Neural crest cell (in vitro differentiated cells): Measurements from ENCODE around the gene KIF4A. TPM values are rescaled to one million over a fixed set of nuclear protein-coding genes. Genes with fewer than 3 reads are reported as not detected.
A peak's percentile ranks its signal among the peaks of the same experiment; 100 is the strongest.
"Not testable (repeated sequence)": the region's sequence is repeated elsewhere in the genome, so short reads cannot be mapped to it uniquely, and the experiment has no call there.

Experiments
- DNase-seq: peaks from one replicate; pipeline ENCODE4 v3.0.0; 2021; ENCODE audit warnings: low read depth, mixed read lengths, low spot score
- H3K27ac Mint-ChIP-seq: one replicate; pipeline ENCODE4 v1.8.0; 2021; ENCODE audit warnings: mild to moderate bottlenecking, mixed read lengths; ENCODE audit not compliant: unreplicated experiment
- H3K27me3 Mint-ChIP-seq: 2 replicates; pipeline ENCODE4 v1.8.0; 2021; ENCODE audit warnings: low read depth, mild to moderate bottlenecking, mixed read lengths
- H3K36me3 Mint-ChIP-seq: 2 replicates; pipeline ENCODE4 v1.8.0; 2021; ENCODE audit warnings: low read depth, mild to moderate bottlenecking, mixed read lengths
- H3K4me1 Mint-ChIP-seq: 2 replicates; pipeline ENCODE4 v1.8.0; 2021; ENCODE audit warnings: mixed read lengths
- H3K4me3 Mint-ChIP-seq: one replicate; pipeline ENCODE4 v1.8.0; 2021; ENCODE audit warnings: mild to moderate bottlenecking, mixed read lengths
- H3K9me3 Mint-ChIP-seq: 2 replicates; pipeline ENCODE4 v1.8.0; 2021; ENCODE audit warnings: mixed read lengths
- total RNA-seq: library from RNA; stranded (reverse); gene quantifications from 2 replicates; pipeline ENCODE4 v1.2.1, GENCODE V29; 2021
- TF ChIP-seq, protein P1 (sequence below): fragments of 200-600 bp; sonication (generic); conservative IDR thresholded peaks from 2 replicates; pipeline ENCODE4 v1.5.0; 2021; ENCODE audit warnings: antibody characterized with exemption, mild to moderate bottlenecking

KIF4A gene
- total RNA-seq, 1 donor from 2014 or later: 58.5 TPM

DNA sequence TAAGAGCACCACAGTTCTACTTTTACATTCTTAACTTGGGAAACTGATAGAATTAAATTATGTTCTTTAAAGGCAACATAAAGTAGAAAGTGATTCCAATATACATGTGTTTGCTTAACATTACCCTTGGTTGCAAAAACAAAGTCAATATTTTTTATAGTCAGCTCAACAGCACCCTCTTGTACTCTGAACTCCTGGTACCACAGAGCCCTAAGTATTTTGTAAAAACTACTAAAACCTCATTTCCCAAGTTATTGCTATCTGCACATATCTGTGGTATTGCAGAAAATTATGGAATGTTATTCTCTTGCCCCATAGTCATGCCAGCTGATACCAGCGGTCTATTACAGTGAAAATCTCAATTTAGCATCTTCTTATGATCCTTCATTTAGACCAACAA lies 2.9 kb downstream of the KIF4A start:
- peaks cover 28% of the 10 kb centered on the region for H3K4me1 Mint-ChIP-seq
- no peaks in the 10 kb centered on the region for H3K9me3 Mint-ChIP-seq
- peak overlapping the region; percentile 85 for H3K4me3 Mint-ChIP-seq
- TF ChIP-seq, protein P1, sequence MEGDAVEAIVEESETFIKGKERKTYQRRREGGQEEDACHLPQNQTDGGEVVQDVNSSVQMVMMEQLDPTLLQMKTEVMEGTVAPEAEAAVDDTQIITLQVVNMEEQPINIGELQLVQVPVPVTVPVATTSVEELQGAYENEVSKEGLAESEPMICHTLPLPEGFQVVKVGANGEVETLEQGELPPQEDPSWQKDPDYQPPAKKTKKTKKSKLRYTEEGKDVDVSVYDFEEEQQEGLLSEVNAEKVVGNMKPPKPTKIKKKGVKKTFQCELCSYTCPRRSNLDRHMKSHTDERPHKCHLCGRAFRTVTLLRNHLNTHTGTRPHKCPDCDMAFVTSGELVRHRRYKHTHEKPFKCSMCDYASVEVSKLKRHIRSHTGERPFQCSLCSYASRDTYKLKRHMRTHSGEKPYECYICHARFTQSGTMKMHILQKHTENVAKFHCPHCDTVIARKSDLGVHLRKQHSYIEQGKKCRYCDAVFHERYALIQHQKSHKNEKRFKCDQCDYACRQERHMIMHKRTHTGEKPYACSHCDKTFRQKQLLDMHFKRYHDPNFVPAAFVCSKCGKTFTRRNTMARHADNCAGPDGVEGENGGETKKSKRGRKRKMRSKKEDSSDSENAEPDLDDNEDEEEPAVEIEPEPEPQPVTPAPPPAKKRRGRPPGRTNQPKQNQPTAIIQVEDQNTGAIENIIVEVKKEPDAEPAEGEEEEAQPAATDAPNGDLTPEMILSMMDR: no peak
- DNase-seq: no peak
- H3K36me3 Mint-ChIP-seq: no peaks in the 10 kb centered on the region
- no peak overlapping the region for H3K27ac Mint-ChIP-seq
- no peaks in the 10 kb centered on the region for H3K27me3 Mint-ChIP-seq

DNA sequence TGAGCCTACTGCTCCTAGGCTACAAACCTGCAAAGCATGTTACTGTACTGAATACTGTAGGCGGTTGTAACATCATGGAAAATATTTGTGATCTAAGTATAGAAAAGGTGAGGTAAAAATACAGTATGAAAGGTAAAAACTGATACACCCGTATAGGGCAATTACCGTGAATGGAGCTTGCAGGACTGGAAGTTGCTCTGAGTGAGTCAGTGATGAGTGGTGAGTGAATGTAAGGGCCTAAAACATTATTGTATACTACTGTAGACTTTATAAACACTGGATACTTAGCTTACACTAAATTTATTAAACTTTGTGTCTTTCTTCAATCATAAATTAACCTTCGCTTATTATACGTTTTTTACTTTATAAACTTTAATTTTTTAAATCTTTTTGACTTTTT lies 3.7 kb downstream of the KIF4A start:
- Mint-ChIP-seq H3K4me1 (peaks cover 28% of the 10 kb centered on the region), H3K36me3 (no peaks in the 10 kb centered on the region), H3K4me3 (no peak overlapping the region), H3K9me3 (no peaks in the 10 kb centered on the region), H3K27ac (no peak overlapping the region), H3K27me3 (no peaks in the 10 kb centered on the region)
- TF ChIP-seq, protein P1: no peak
- DNase-seq: no peak

DNA sequence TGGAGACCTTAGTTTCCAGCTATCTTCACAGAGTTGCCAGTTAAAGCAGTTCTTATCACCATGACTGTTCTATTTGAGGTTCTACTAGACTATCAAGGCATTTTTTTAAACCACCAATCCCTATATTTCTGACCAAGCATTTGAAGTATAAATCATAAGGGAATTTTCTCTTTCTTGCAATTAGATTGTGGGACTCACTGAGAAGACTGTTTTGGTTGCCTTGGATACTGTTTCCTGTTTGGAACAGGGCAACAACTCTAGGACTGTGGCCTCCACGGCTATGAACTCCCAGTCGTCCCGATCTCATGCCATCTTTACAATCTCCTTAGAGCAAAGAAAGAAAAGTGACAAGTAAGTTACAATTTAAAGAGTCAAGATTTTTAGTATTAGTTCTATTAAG lies 11.8 kb downstream of the KIF4A start:
- Mint-ChIP-seq H3K9me3 (peaks cover 3% of the 10 kb centered on the region), H3K27me3 (no peaks in the 10 kb centered on the region), H3K27ac (no peak overlapping the region), H3K36me3 (peaks cover 20% of the 10 kb centered on the region), H3K4me1 (no peaks in the 10 kb centered on the region), H3K4me3 (no peak overlapping the region)
- TF ChIP-seq, protein P1: no peak
- no peak for DNase-seq

DNA sequence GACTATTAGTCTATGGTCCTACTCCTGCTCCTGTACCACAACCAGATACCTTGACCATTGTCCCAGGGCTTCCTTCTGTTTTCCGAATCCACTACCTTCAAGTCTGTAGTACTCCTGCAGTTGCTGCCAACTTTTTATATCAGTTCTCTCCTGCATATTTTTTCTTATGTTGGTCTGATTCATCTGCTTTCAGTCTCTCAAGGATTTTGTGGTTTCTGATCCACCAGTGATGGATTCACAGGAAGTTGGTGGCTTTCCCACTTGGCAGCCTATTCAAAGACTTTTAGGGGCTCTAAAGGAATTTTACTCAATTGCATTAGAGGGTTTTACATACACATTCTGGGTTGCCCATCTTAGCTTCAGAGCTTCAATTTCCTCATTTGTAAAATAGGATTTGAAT lies 23.6 kb downstream of the KIF4A start:
- Mint-ChIP-seq H3K27ac (no peak overlapping the region), H3K36me3 (peaks cover 24% of the 10 kb centered on the region), H3K4me3 (no peak overlapping the region), H3K27me3 (no peaks in the 10 kb centered on the region), H3K4me1 (no peaks in the 10 kb centered on the region), H3K9me3 (peaks cover 3% of the 10 kb centered on the region)
- TF ChIP-seq, protein P1: no peak
- no peak for DNase-seq

DNA sequence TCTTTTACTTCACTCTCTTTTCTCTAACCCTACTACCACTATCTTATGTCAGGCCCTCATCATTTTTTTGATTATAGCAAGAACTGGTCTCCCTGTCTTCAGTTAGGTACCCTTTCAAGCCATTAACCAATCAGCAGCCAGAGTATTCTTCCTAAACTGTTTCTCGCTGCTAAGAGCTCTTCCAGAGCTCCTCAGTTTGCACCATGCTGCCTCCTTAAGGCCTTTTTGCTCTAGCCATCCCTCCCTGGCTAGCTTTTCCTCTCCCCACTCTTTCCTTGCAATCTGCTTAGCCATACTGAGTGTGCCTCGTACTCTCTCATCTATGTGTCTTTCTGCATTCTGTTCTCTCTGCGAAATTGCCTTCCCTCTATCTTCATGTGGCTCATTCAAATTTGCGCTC lies 32.9 kb downstream of the KIF4A start:
- no peaks in the 10 kb centered on the region for H3K9me3 Mint-ChIP-seq
- no peaks in the 10 kb centered on the region for H3K27me3 Mint-ChIP-seq
- DNase-seq: no peak
- H3K36me3 Mint-ChIP-seq: peaks cover 6% of the 10 kb centered on the region
- H3K27ac Mint-ChIP-seq: no peak overlapping the region
- no peak overlapping the region for H3K4me3 Mint-ChIP-seq
- H3K4me1 Mint-ChIP-seq: no peaks in the 10 kb centered on the region
- TF ChIP-seq, protein P1: no peak

DNA sequence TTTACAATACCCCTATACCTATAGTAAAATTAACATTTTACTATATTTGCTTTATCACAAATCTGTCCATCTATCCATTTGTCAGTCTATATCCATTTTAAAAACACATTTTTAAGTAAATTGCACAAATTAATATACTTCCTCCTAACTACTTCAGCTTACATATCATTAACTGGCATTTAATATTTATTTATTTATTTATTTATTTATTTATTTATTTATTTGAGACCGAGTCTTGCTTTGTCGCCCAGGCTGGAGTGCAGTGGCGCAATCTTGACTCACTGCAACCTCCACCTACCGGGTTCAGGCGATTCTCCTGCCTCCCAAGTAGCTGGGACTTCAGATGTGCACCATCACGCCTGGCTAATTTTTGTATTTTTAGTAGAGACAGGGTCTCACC lies 33.7 kb downstream of the KIF4A start:
- not testable (repeated sequence) for H3K27me3 Mint-ChIP-seq, H3K9me3 Mint-ChIP-seq, H3K36me3 Mint-ChIP-seq, DNase-seq, H3K4me1 Mint-ChIP-seq, H3K27ac Mint-ChIP-seq, H3K4me3 Mint-ChIP-seq
